Activated B cell treated with CpG ODN at 0.5 μM for 24 hours (primary cell): ENCODE data around the gene MDM4. TPM values are rescaled to one million over a fixed set of nuclear protein-coding genes. Genes with fewer than 3 reads are reported as not detected.
"Not testable (repeated sequence)": the region's sequence is repeated elsewhere in the genome, so short reads cannot be mapped to it uniquely, and the experiment has no call there.

Experiments
- ATAC-seq: fragments of 200-7000 bp; cut with Tn5 transposase; one replicate; pipeline ENCODE4 v1.10.0; 2021; ENCODE audit warnings: low read depth, mild to moderate bottlenecking, moderate library complexity
- CTCF ChIA-PET: fragments of 350-600 bp; sonication (Branson Sonifier 250); formaldehyde crosslinking; loops from one replicate; lab custom pipeline; 2021; ENCODE audit warnings: antibody characterized with exemption; lab: Charles Lee
- POLR2A ChIA-PET: fragments of 350-600 bp; sonication (Branson Sonifier 250); formaldehyde crosslinking; loops from one replicate; lab custom pipeline; 2021; ENCODE audit warnings: antibody characterized with exemption; lab: Charles Lee
- DNase-seq: peaks from one replicate; pipeline ENCODE4 v3.0.0; 2022
- H3K27ac Mint-ChIP-seq: one replicate; pipeline ENCODE4 v1.8.0; 2020; ENCODE audit warnings: mixed read lengths
- H3K27me3 Mint-ChIP-seq: one replicate; pipeline ENCODE4 v1.8.0; 2021; ENCODE audit warnings: mixed read lengths
- H3K36me3 Mint-ChIP-seq: one replicate; pipeline ENCODE4 v1.8.0; 2021; ENCODE audit warnings: low read depth, mixed read lengths
- H3K4me1 Mint-ChIP-seq: one replicate; pipeline ENCODE4 v1.8.0; 2021; ENCODE audit warnings: mixed read lengths
- H3K4me3 Mint-ChIP-seq: one replicate; pipeline ENCODE4 v1.8.0; 2020; ENCODE audit warnings: mild to moderate bottlenecking, mixed read lengths
- H3K9me3 Mint-ChIP-seq: one replicate; pipeline ENCODE4 v1.8.0; 2020; ENCODE audit warnings: mixed read lengths
- CTCF ChIP-seq: fragments of 200-600 bp; IDR thresholded peaks from one replicate; pipeline ENCODE4 v1.8.0; 2022; ENCODE audit warnings: antibody characterized with exemption, mild to moderate bottlenecking
- intact Hi-C: fragments of 100-400 bp; cut with micrococcal nuclease; formaldehyde crosslinking; loops from one replicate; pipeline ENCODE4 v1.15.1; 2024
- total RNA-seq: library from RNA; stranded (reverse); gene quantifications from 2 replicates; pipeline ENCODE4 v1.2.3, GENCODE V29; 2022

MDM4 gene
- total RNA-seq, 1 donor from 2014 or later = 264 TPM

GRCh38 chr1:204478921-204479320 is 37.3 kb upstream of the MDM4 start:
- Mint-ChIP-seq H3K9me3 (no peaks in the 10 kb centered on the region), H3K4me3 (peak overlapping the region; percentile 29), H3K27me3 (no peaks in the 10 kb centered on the region), H3K27ac (peak overlapping the region; percentile 98), H3K36me3 (peaks cover 42% of the 10 kb centered on the region), H3K4me1 (peaks cover 97% of the 10 kb centered on the region)
- DNase-seq = no peak
- ATAC-seq = no peak
- ChIA-PET CTCF (interaction anchor here (0.8 to 6.6 kb wide), 8 partner anchors 13 to 48 kb away, joined by 3 to 85 read pairs (median 6); partner anchors contain the start of gene PIK3C2B), POLR2A (interaction anchor here (1.2 to 12.1 kb wide), 5 partner anchors 9 to 34 kb away, joined by 4 to 262 read pairs (median 127); partner anchors contain the start of gene PIK3C2B)
- intact Hi-C loops = no loop called here
- no peak for TF ChIP-seq CTCF

GRCh38 chr1:204479387-204480136 is 36.6 kb upstream of the MDM4 start:
- no peaks in the 10 kb centered on the region for H3K27me3 Mint-ChIP-seq
- TF ChIP-seq CTCF = no peak
- CTCF ChIA-PET = interaction anchor here (0.8 to 6.6 kb wide), 11 partner anchors 9 to 48 kb away, joined by 3 to 85 read pairs (median 5); partner anchors contain the start of gene PIK3C2B
- no peaks in the 10 kb centered on the region for H3K9me3 Mint-ChIP-seq
- no peak for ATAC-seq
- peak overlapping the region; percentile 29 for H3K4me3 Mint-ChIP-seq
- POLR2A ChIA-PET = interaction anchor here (0.8 to 12.1 kb wide), 6 partner anchors 9 to 36 kb away, joined by 3 to 262 read pairs (median 66); partner anchors contain the start of genes MDM4 and PIK3C2B
- peak overlapping the region; percentile 98 for H3K27ac Mint-ChIP-seq
- H3K4me1 Mint-ChIP-seq = peaks cover 98% of the 10 kb centered on the region
- no peak for DNase-seq
- intact Hi-C loops = no loop called here
- H3K36me3 Mint-ChIP-seq = peaks cover 38% of the 10 kb centered on the region

GRCh38 chr1:204480515-204480914 is 35.7 kb upstream of the MDM4 start:
- ATAC-seq = peak; percentile 57
- Mint-ChIP-seq H3K4me1 (peaks cover 98% of the 10 kb centered on the region), H3K9me3 (no peaks in the 10 kb centered on the region), H3K4me3 (peak overlapping the region; percentile 76), H3K27me3 (no peaks in the 10 kb centered on the region), H3K27ac (peak overlapping the region; percentile 98), H3K36me3 (peaks cover 40% of the 10 kb centered on the region)
- no peak for TF ChIP-seq CTCF
- POLR2A ChIA-PET = interaction anchor here (0.5 to 12.1 kb wide), 13 partner anchors 10 to 71 kb away, joined by 3 to 262 read pairs (median 5); partner anchors contain the start of genes MDM4 and PIK3C2B
- DNase-seq = peak; percentile 40
- intact Hi-C loops = no loop called here
- CTCF ChIA-PET = interaction anchor here (0.9 to 6.6 kb wide), 10 partner anchors 10 to 49 kb away, joined by 3 to 85 read pairs (median 5); partner anchors contain the start of gene PIK3C2B

GRCh38 chr1:204483791-204484190 is 32.4 kb upstream of the MDM4 start:
- Mint-ChIP-seq H3K4me3 (no peak overlapping the region), H3K27me3 (no peaks in the 10 kb centered on the region), H3K27ac (peak overlapping the region; percentile 98), H3K9me3 (peaks cover 3% of the 10 kb centered on the region), H3K4me1 (peaks cover 88% of the 10 kb centered on the region), H3K36me3 (peaks cover 42% of the 10 kb centered on the region)
- TF ChIP-seq CTCF = no peak
- DNase-seq (no peak), ATAC-seq (no peak)
- CTCF ChIA-PET = interaction anchor here (1.1 to 1.2 kb wide), 2 partner anchors 20 to 37 kb away, joined by 3 read pairs; no protein-coding TSS in a partner anchor
- POLR2A ChIA-PET = interaction anchor here (3.0 to 6.9 kb wide), 2 partner anchors 11 to 31 kb away, joined by 25 to 128 read pairs; partner anchors contain the start of gene PIK3C2B
- intact Hi-C loops = no loop called here

- CTCF ChIA-PET, ATAC-seq, DNase-seq, intact Hi-C loops, H3K9me3 Mint-ChIP-seq, H3K4me3 Mint-ChIP-seq, H3K27me3 Mint-ChIP-seq: not testable (repeated sequence)
- Mint-ChIP-seq H3K4me1 (peaks cover 84% of the 10 kb centered on the region), H3K36me3 (peaks cover 50% of the 10 kb centered on the region), H3K27ac (peak overlapping the region; percentile 50)
- POLR2A ChIA-PET = interaction anchor here (1.0 to 3.0 kb wide), 6 partner anchors 8 to 43 kb away, joined by 3 to 25 read pairs (median 6); partner anchors contain the start of gene PIK3C2B
Observed at GRCh38 chr1:204486513-204487255, 29.5 kb upstream of the MDM4 start.
